A673 (cell line): ENCODE data around the gene PLLP. TPM values are rescaled to one million over a fixed set of nuclear protein-coding genes. Genes with fewer than 3 reads are reported as not detected.

Experiments
- BruUV-seq: library from RNA; stranded (reverse); fragments of 400-500 nt; replicated peaks from 2 replicates; lab custom pipeline; 2021; lab: Mats Ljungman, UMichigan
- CTCF ChIA-PET: fragments of 300-600 bp; sonication (Branson Sonifier 250); formaldehyde crosslinking; loops from one replicate; lab custom pipeline; 2022; ENCODE audit warnings: antibody characterized with exemption; lab: Charles Lee
- POLR2A ChIA-PET: fragments of 300-600 bp; sonication (Branson Sonifier 250); formaldehyde crosslinking; loops from one replicate; lab custom pipeline; 2022; ENCODE audit warnings: antibody characterized with exemption; ENCODE audit not compliant: low non-redundant PET; lab: Charles Lee
- DNase-seq: peaks from one replicate; pipeline ENCODE4 v3.0.0-alpha.2; 2015; ENCODE audit warnings: low spot score
- H3K27ac ChIP-seq: fragments of 200-600 bp; sonication (generic); 2 replicates; pipeline ENCODE4 v1.5.1; 2016; ENCODE audit warnings: mixed run types, low read depth, mild to moderate bottlenecking, mixed read lengths, antibody characterized with exemption, low read length; ENCODE audit not compliant: poor library complexity, severe bottlenecking
- H3K27me3 ChIP-seq: fragments of 200-600 bp; sonication (generic); replicated peaks from 2 replicates; pipeline ENCODE4 v1.6.1; 2017; ENCODE audit warnings: mixed run types, low read depth, mild to moderate bottlenecking, mixed read lengths, antibody characterized with exemption, low read length; ENCODE audit not compliant: insufficient read depth, poor library complexity
- H3K36me3 ChIP-seq: fragments of 200-600 bp; sonication (generic); 2 replicates; pipeline ENCODE4 v1.6.1; 2016; ENCODE audit warnings: mixed run types, mild to moderate bottlenecking, mixed read lengths, antibody characterized with exemption, low read length; ENCODE audit not compliant: insufficient read depth, poor library complexity, severe bottlenecking
- H3K4me1 ChIP-seq: fragments of 200-600 bp; sonication (generic); 2 replicates; pipeline ENCODE4 v1.6.1; 2017; ENCODE audit warnings: mixed run types, mild to moderate bottlenecking, mixed read lengths, antibody characterized with exemption, low read length; ENCODE audit not compliant: insufficient read depth, poor library complexity, severe bottlenecking
- H3K4me3 ChIP-seq: fragments of 200-600 bp; sonication (generic); 2 replicates; pipeline ENCODE4 v1.5.1; 2016; ENCODE audit warnings: low read depth, mixed run types, mild to moderate bottlenecking, mixed read lengths, low read length; ENCODE audit not compliant: poor library complexity, severe bottlenecking
- H3K9me3 ChIP-seq: fragments of 200-600 bp; sonication (generic); 2 replicates; pipeline ENCODE4 v1.6.1; 2016; ENCODE audit warnings: mixed run types, low read depth, mild to moderate bottlenecking, mixed read lengths, antibody characterized with exemption, low read length; ENCODE audit not compliant: poor library complexity, severe bottlenecking
- EZH2 ChIP-seq: fragments of 200-600 bp; sonication (generic); IDR thresholded peaks from 2 replicates; pipeline ENCODE4 v1.6.1; 2017; ENCODE audit warnings: borderline replicate concordance, low read depth, mild to moderate bottlenecking, mixed read lengths, antibody characterized with exemption, low read length; ENCODE audit not compliant: poor library complexity, severe bottlenecking
- intact Hi-C: fragments of 100-400 bp; cut with micrococcal nuclease; formaldehyde crosslinking; loops from one replicate; pipeline ENCODE4 v1.10.0; 2022; ENCODE audit not compliant: unreplicated experiment
- total RNA-seq: library from RNA; stranded (reverse); gene quantifications from 2 replicates; pipeline ENCODE4 v1.2.3, GENCODE V29; 2021
- TF ChIP-seq, protein P1 (sequence below): fragments of 300-800, 200-600 bp; sonication (generic); conservative IDR thresholded peaks from 2 replicates; pipeline ENCODE4 v1.5.1; 2017; ENCODE audit warnings: low read depth, mild to moderate bottlenecking, antibody characterized with exemption, low read length, moderate library complexity, mixed read lengths

PLLP gene
- total RNA-seq, 1 experiment from 2014 or later: 1.1 TPM

DNA sequence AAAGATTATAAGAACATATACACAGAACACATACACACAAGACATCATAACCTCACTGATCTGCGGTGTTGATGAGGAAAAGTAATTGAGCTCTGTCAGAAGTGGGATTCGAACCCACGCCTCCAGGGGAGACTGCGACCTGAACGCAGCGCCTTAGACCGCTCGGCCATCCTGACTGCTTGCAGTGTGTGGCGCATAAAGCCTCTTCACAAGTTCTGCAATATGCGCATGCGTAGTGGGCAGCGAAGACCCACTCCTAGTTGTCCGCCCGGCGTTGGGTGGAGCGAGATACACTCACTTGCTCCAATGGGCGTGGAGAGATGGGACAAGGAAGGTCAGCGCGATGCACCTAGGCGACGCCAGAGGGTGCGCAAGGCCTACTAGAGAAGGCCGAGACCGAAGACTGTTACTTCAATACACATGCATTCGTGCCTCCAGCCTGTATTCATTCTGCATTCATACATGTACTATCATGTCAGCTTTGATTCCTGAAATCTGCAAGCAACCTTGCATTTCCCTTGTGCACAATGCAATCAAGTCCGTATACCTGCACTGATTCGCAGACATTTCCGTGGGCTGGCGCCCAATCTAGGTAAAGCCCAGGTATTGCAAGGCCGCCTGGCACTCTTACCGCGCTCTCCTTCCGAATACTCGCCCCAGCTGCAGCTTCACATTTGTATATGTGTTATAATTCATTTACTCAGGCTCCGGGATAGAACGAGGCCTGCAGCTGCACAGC lies 16.1 kb upstream of the PLLP start:
- peak overlapping the region; percentile 66 for H3K27ac ChIP-seq
- no peaks in the 10 kb centered on the region for H3K27me3 ChIP-seq
- CTCF ChIA-PET: interaction anchor here (0.6 to 1.6 kb wide), 6 partner anchors 117 to 675 kb away, joined by 3 to 25 read pairs (median 6); partner anchors contain the start of gene MT1E
- intact Hi-C loops: loop anchor here (1.0 to 2.0 kb wide), 4 partner anchors 117 to 219 kb away; no protein-coding TSS in a partner anchor
- peak; percentile 99 for DNase-seq
- H3K9me3 ChIP-seq: no peaks in the 10 kb centered on the region
- BruUV-seq: no TSS peak
- POLR2A ChIA-PET: no interaction called here
- no peak for TF ChIP-seq EZH2
- TF ChIP-seq, protein P1, sequence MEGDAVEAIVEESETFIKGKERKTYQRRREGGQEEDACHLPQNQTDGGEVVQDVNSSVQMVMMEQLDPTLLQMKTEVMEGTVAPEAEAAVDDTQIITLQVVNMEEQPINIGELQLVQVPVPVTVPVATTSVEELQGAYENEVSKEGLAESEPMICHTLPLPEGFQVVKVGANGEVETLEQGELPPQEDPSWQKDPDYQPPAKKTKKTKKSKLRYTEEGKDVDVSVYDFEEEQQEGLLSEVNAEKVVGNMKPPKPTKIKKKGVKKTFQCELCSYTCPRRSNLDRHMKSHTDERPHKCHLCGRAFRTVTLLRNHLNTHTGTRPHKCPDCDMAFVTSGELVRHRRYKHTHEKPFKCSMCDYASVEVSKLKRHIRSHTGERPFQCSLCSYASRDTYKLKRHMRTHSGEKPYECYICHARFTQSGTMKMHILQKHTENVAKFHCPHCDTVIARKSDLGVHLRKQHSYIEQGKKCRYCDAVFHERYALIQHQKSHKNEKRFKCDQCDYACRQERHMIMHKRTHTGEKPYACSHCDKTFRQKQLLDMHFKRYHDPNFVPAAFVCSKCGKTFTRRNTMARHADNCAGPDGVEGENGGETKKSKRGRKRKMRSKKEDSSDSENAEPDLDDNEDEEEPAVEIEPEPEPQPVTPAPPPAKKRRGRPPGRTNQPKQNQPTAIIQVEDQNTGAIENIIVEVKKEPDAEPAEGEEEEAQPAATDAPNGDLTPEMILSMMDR: peak; percentile 98
- no peaks in the 10 kb centered on the region for H3K36me3 ChIP-seq
- H3K4me3 ChIP-seq: peak overlapping the region; percentile 60
- H3K4me1 ChIP-seq: peaks cover 4% of the 10 kb centered on the region

DNA sequence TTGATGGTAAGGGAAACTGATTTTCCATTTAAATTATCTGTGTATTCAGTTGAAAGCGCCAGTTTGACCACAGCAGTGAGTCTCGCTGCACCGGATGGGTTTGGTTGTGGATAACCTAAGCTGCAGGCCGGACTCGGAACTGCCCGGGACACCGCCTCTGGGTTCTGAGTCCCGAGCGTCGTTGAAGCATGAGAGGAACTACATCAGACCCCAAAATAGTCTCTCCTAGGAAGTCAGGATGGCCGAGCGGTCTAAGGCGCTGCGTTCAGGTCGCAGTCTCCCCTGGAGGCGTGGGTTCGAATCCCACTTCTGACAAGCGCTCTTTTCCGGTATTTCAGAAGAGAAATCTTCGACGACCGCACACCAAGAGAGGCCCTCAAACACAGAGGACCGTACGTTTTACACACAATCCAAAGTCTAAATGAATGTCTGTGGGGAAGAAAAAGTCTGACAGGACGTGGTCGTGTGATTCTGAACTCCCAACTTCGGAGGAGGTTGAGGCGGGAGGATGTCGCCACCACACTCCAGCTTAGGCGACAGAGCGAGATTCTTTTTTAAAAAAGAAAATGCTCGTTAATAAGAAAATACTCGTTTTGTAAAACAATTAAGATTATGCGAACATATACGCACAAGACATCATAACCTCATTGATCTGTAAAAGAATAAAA lies 15.4 kb upstream of the PLLP start:
- CTCF ChIA-PET: interaction anchor here (0.6 to 1.6 kb wide), 6 partner anchors 12 to 674 kb away, joined by 3 to 25 read pairs (median 6); partner anchors contain the start of gene MT1E
- Histone ChIP-seq H3K27ac (peak overlapping the region; percentile 66), H3K9me3 (no peaks in the 10 kb centered on the region), H3K4me1 (peaks cover 4% of the 10 kb centered on the region), H3K4me3 (peak overlapping the region; percentile 60), H3K36me3 (no peaks in the 10 kb centered on the region), H3K27me3 (no peaks in the 10 kb centered on the region)
- DNase-seq: peak; percentile 97
- no peak for TF ChIP-seq EZH2
- TF ChIP-seq, protein P1: no peak
- BruUV-seq: no TSS peak
- POLR2A ChIA-PET: no interaction called here
- intact Hi-C loops: loop anchor here (1.0 to 2.0 kb wide), 4 partner anchors 117 to 219 kb away; no protein-coding TSS in a partner anchor

DNA sequence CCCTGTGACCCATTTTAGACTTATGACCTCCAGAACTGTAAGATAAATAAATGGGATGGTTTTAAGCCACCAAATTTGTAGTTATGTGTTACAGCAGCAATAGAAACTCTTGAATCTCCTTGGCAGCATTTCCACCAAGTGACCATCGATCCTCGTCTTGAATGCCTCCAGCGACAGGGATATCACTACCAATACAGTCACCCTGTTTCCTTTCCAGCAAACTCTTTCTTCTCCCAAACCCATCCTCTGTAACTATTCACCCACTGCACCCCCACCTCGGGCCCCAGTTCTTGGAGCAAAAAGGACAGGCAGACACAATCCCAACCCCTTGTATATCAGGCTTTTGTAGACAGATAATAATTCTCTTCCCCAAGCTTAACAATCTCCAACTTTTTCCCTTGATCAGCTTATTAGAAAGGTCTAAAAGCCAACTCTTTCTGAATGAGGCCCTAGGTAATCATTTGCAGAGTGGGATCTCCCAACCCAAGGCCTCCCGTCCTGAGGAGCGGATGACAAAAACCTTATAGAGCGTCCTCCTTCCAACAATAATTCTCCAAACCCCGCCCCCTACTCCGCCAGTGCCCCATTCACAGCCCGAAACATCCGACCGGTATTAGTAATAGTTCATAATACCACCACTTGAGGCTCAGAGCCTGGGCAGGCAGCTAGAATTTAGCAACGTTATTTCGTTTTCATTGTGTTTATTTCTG lies 14.7 kb upstream of the PLLP start:
- no peak for TF ChIP-seq EZH2
- TF ChIP-seq, protein P1: 0 out of 2 replicates have a peak, but pooled peaks have one; percentile 16
- intact Hi-C loops: no loop called here
- H3K9me3 ChIP-seq: no peaks in the 10 kb centered on the region
- peak overlapping the region; percentile 62 for H3K27ac ChIP-seq
- POLR2A ChIA-PET: no interaction called here
- H3K4me1 ChIP-seq: peaks cover 4% of the 10 kb centered on the region
- peak overlapping the region; percentile 60 for H3K4me3 ChIP-seq
- DNase-seq: peak; percentile 91
- no peaks in the 10 kb centered on the region for H3K36me3 ChIP-seq
- CTCF ChIA-PET: no interaction called here
- no peaks in the 10 kb centered on the region for H3K27me3 ChIP-seq
- no TSS peak for BruUV-seq
